ENCODE data around the gene BCL10.

BCL10 gene

DNA sequence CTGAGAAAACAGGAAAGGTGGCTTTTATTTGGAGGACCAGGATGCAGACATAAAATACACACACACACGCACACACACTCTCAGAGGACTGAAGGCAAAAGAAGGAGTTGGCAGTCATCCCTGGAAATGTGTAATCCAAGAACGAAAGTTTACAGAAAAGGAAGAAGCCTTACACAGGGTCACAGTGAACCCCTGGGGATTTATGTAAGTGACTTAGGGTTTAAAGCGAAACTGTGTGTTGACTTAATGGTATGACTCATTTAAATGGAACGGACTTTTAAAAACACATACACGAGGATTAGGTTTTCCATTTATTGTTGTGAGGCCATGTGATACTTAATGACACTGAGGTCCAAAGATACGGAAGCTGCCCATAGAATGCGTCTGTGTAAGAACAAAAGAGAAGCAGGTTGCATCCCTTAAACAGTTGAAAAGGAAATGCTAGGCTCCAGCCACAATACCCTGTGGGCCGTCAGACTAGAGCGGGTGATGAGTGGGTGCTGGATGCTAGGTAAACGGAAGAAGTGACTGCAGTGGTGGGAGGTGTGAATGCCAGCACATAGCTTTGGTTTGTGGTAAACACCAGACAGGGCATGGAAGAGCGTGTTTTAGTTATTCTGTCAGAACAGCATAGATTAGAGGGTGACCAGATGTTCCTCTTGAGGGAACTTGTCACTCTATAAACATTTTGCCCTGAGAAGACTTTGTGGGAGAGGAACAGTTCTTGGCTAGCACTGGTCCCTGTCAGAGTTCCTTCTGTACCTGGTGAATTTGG lies 21.6 kb upstream of the BCL10 start:
- peak; percentile 92 for DNase-seq (ENCODE audit: low read depth)

DNA sequence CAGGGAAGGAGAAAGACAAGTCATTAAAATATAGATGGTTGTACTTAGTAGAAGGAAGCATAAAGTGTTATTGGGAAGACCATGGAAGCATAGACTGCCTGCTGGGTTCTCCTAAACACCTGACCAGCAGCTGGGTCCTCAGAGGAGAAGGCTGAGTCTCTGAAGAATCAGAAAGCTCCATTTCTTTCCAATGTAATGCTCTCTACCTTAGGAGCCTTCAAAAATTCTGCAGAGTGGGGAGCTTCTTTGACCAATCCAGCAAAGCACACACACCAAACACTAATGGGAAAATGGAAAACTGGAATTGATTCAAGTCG lies 21.1 kb upstream of the BCL10 start:
- DNase-seq (ENCODE audit: low read depth), result no peak

DNA sequence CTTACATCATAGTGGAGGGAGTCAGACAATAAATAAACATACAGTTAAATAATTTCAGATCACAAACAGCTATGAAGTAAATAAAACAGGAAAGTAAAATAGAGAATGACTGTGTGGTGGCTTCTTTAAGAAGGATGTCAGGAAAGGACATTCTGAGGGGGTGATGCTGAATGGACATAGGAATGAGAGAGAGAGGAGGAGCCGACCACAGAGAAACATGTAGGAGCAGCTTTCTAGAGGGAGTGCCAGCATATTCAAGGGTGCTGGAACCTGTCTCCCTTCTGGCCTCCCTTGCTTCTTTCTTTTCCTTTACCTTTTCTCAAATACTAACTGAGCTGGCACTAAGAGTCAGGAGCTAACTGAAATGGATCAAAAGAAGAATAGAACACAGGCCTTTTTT lies 20.5 kb upstream of the BCL10 start:
- DNase-seq (ENCODE audit: low read depth), result no peak

GRCh38 chr1:85295654-85296053 lies 19.2 kb upstream of the BCL10 start:
- no peak for DNase-seq (ENCODE audit: low read depth)

DNA sequence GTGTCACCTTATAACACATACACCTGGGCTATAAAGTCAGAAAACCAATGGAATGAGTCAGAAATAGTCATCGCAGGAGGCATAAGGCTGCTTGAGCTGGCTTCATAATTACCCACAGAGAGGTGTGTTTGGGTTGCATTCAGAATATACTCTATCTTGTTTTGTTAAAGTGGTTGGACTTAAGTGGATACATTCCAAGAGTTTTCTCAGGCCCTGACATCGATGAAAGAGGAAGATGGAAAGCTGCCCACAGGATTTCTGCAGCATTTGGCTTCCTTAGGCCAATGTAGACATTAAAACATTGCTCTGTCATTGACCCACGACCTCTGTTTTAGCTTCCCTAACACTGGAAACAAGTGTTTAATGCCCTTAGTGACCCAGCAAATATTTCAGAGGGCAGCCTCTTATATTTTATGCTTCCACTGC lies 18.6 kb upstream of the BCL10 start:
- no peak for DNase-seq (ENCODE audit: low read depth)

- DNase-seq (ENCODE audit: low read depth), result no peak
Observed at GRCh38 chr1:85290826-85291225, 14.4 kb upstream of the BCL10 start.

DNA sequence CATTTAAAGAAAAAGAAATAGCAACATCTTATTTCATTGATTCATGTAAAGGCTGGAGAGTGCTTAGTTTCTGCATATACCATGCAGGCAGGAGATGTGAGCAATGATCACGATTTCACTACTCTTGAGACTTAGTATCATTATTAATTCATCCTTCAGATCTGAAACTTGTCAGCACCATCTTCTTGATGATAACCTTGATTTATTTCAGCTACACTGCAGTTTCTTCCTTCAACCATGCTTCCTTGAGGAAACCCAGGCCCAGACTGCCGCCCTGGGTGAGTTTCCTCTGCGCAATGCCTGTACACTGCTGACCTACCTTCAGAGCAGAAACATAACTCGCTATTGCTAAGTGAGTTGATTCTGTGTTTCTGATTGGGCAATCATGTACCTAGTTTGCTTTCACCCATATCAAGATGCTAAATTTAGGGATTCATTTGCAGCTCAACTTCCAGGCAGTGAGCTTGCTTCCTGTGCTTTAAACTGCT lies 13.5 kb upstream of the BCL10 start:
- DNase-seq (ENCODE audit: low read depth), result no peak

DNA sequence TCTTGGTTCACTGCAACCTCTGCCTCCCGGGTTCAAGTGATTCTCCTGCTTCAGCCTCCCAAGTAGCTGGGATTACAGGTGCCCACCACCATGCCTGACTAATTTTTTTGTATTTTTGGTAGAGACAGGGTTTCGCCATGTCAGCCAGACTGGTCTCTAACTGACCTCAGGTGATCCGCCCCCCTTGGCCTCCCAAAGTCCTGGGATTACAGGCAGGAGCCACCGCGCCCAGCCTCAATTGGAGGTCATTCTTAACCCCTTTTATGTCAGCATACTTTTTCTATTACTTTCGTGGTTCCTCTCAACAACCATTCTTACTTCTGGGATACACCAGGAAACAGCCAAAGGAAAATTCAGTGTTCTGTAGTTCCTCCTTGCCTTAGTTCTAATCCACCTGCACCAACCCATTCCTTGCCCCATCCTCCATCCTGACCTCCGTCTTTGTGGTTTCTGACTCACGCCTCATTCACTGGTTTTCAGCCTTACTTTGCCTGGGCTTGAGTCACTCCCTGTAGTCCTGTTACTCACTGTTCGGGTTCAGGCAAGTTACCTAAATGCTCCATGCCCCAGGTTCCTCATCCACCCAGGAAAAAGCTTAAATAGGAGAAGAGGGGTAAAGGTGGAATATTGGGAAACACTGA lies 12.9 kb upstream of the BCL10 start:
- DNase-seq (ENCODE audit: low read depth), result peak; percentile 89

- no peak for DNase-seq (ENCODE audit: low read depth)
Observed at GRCh38 chr1:85284202-85284601, 7.8 kb upstream of the BCL10 start.

DNA sequence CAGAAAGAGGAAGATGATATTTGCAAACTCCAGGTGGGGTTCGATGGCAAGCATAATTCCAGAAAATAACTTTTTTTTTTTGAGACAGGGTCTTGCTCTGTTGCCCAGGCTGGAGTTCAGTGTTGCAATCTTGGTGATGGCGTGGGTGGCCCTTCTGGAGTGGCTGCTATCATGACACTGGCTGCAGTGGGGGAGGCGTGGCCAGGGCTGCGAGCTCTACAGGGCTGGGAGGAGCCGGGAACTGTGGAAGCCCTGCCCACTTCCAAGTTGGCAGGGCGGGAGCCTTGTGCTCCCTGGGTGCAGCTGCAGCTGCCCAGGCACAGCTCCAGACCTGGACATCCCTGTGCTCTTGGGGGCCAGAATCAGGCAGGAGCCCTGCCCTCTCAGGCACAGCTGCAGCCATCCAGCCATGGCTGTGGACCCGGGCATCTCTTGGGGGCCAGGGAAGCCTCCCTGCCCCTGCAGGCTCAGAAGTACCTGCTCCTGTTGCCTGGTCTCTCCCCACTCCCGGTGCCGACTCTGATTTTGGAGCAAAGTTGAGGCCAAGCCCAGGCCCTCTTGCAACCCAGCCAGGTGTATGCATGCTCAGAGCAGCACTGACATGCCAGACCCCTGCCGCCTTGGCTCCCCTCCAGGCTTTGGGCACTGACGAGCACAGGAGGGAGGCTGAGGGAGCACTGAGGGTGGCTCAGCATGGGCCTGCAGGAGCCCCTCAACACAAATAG lies 7.2 kb upstream of the BCL10 start:
- DNase-seq (ENCODE audit: low read depth), result no peak

DNA sequence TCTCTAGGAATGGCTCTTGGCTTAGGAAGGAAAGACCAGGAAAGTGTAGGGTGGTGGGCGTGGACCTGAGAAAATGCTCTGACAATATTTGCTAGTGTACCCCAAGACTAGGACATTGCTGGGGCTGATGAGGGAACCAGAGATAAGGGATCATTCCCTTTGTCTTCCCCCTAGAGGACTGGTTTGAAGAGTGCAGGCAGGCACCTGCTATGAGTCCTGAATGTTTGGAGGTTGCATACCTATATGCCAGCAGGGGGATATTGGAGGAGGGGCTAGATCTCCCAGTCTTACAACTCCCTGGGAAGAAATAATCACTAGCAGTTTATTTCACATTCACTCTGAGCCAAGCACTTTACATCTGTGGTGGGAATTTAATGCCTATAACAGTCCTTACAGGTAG lies 6.0 kb upstream of the BCL10 start:
- DNase-seq (ENCODE audit: low read depth), result no peak

GRCh38 chr1:85280636-85281035 lies 4.2 kb upstream of the BCL10 start:
- DNase-seq (ENCODE audit: low read depth), result no peak

- DNase-seq (ENCODE audit: low read depth), result no peak
Observed at GRCh38 chr1:85279458-85280080, 3.1 kb upstream of the BCL10 start.

DNA sequence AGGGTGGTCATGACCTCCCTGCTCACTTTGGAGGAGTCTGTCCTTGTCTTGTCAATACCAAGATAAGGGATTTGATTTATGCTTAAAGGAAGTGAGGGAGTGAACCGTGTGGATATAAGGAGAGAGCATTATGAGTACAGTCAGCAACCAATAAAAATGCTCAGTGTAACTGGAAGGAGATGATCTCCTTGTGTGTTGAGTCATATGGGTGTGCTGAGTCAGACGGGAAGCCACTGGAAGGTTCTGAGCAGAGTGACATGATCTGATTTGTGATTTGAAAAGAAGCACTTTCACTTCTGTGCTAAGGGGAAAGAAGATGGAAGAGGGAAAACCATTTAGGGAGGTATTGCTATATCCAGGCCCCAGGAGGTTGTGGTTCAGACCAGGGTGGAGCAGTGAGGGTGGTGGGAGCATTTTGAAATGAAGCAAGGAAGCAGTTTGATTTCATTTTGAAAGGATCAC lies 2.5 kb upstream of the BCL10 start:
- DNase-seq (ENCODE audit: low read depth), result peak; percentile 93

GRCh38 chr1:85277802-85278201 lies 1.4 kb upstream of the BCL10 start:
- DNase-seq (ENCODE audit: low read depth), result no peak

DNA sequence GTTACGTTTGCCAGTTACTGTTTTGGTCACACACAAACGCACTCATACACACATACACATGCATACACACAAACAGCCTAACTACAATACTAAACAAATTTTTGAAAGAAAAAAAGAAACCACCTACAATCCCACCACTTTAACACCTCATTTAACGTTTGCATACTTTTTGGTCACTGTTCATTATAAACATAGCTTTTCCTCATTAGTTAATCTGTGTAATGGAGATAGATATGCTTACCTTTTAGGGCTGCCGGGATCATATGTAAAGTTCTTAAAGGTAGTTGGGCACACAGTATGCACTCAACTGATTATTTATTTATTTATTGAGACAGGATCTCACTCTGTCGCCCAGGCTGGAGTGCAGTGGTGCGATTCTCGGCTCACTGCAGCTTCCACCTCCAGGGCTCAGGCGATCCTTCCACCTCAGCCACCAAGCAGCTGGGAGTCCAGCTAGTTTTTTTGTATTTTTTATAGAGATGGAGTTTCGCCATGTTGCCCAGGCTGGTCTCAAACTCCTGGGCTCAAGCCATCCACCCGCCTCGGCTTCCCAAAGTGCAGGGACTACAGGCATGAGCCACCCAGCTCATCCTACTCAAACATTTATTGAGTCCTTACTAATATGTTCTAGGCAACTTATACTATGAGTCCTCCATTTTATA lies 677 bp upstream of the BCL10 start:
- DNase-seq (ENCODE audit: low read depth), result no peak

GRCh38 chr1:85275701-85276214 lies 674 bp downstream of the BCL10 start:
- DNase-seq (ENCODE audit: low read depth), result no peak

- DNase-seq (ENCODE audit: low read depth), result no peak
Observed at GRCh38 chr1:85274969-85275453, 1.4 kb downstream of the BCL10 start.

- DNase-seq (ENCODE audit: low read depth), result no peak
Observed at GRCh38 chr1:85273397-85273796, 3.0 kb downstream of the BCL10 start.

GRCh38 chr1:85268801-85269585 lies 7.4 kb downstream of the BCL10 start:
- DNase-seq (ENCODE audit: low read depth), result no peak

- no peak for DNase-seq (ENCODE audit: low read depth)
Observed at GRCh38 chr1:85267313-85267712, 9.1 kb downstream of the BCL10 start.
